Astrocyte of the cerebellum (primary cell): Measurements from ENCODE around the gene PPP2R5C.

ENCODE experiments used
- DNase-seq: peaks from one replicate; pipeline ENCODE4 v3.0.0-alpha.2; 2011; ENCODE audit warnings: low read depth
- H3K4me3 ChIP-seq: 2 replicates; pipeline ENCODE4 v1.5.1; 2011; ENCODE audit warnings: mild to moderate bottlenecking, low read depth, low read length, moderate library complexity
- in situ Hi-C: cut with HindIII; loops from 2 replicates; pipeline ENCODE4 v1.10.0; 2017; ENCODE audit warnings: low sequenced_read_pairs
- TF ChIP-seq, protein P1 (sequence below): IDR thresholded peaks from 2 replicates; pipeline ENCODE4 v1.5.1; 2012; ENCODE audit warnings: low read length, low read depth, moderate library complexity, mild to moderate bottlenecking; ENCODE audit errors: missing control alignments

The PPP2R5C gene

DNA sequence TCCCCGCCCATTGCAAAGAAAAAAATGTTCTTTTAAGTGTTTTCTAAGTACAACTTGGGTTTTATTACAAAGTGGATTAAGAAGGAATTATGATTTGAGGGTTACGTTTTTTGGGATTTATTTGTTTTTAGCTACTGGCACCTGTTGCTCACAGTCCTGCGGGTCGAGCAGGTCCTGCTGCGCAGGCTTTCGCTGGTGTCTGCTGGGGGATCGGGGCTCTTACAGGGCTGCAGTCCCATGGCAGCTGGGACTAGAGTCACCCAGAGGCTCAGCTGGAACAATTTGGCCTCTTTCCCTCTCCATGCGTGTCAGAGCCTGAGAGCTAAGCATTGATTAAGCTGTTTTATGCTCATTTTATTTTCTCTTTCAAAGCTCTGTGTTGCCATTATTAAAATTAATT lies 147.3 kb downstream of the PPP2R5C start:
- in situ Hi-C loops = no loop called here
- TF ChIP-seq, protein P1, sequence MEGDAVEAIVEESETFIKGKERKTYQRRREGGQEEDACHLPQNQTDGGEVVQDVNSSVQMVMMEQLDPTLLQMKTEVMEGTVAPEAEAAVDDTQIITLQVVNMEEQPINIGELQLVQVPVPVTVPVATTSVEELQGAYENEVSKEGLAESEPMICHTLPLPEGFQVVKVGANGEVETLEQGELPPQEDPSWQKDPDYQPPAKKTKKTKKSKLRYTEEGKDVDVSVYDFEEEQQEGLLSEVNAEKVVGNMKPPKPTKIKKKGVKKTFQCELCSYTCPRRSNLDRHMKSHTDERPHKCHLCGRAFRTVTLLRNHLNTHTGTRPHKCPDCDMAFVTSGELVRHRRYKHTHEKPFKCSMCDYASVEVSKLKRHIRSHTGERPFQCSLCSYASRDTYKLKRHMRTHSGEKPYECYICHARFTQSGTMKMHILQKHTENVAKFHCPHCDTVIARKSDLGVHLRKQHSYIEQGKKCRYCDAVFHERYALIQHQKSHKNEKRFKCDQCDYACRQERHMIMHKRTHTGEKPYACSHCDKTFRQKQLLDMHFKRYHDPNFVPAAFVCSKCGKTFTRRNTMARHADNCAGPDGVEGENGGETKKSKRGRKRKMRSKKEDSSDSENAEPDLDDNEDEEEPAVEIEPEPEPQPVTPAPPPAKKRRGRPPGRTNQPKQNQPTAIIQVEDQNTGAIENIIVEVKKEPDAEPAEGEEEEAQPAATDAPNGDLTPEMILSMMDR = no peak

DNA sequence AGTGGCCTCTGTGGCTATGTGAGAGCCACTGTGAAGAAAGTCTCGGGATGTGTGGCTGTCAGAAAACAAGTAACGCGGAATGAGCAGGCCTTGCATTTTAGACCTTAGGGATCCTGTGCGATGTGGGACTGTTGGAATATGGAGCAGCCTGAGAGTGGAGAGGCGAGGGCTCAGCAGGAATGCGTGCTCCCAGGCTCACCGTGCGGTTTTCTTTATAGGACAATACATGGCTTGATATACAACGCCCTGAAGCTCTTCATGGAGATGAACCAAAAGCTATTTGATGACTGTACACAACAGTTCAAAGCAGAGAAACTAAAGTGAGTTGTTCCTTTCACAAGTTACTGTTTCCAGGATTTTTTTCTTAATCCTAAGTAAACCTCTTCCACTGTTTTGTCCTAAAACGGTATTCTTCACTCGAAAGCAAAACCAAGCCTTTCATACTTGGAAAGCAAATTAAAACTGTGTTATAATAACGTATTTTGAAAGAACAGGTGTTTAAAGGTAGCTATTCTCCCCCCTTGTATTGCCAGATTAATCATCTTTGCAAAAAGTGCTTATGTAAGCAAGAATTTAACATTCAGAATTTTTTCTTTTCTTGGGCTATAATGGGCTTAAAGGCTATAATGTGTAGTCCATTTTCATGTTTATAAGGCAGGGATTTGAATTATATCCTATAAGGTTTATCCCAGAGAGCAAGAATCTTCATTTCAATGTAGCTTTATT lies 148.0 kb downstream of the PPP2R5C start:
- in situ Hi-C loops = loop anchor here (5.0 kb wide), 1 partner anchor 62 kb away; no protein-coding TSS in a partner anchor
- DNase-seq = no peak
- no peak overlapping the region for H3K4me3 ChIP-seq
- TF ChIP-seq, protein P1 = no peak

More for the DNA sequence above, 147.3 kb downstream of the PPP2R5C start:
- no peak overlapping the region for H3K4me3 ChIP-seq
- no peak for DNase-seq

DNA sequence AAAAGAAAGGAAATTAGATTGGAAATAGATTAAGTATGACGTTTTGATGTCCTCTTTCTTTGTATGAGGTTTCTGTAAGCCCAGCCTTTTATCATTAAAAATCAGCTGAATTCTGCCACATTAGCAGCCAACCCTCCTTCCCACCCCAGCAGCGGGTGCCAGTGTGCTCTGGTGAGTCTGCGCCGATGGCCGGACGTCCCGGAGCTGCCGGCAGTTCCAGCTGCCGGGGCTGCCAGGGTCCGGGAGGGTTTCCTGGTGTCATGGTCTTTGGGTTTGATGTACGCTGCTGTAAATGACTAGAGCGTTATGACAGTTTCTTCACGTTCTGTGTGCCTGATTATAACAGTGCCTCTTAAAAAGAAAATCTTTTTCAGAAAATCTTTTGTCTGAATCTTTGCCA lies 151.3 kb downstream of the PPP2R5C start:
- DNase-seq = no peak
- in situ Hi-C loops = loop anchor here (5.0 kb wide), 1 partner anchor 66 kb away; no protein-coding TSS in a partner anchor
- H3K4me3 ChIP-seq = no peak overlapping the region
- TF ChIP-seq, protein P1 = no peak

DNA sequence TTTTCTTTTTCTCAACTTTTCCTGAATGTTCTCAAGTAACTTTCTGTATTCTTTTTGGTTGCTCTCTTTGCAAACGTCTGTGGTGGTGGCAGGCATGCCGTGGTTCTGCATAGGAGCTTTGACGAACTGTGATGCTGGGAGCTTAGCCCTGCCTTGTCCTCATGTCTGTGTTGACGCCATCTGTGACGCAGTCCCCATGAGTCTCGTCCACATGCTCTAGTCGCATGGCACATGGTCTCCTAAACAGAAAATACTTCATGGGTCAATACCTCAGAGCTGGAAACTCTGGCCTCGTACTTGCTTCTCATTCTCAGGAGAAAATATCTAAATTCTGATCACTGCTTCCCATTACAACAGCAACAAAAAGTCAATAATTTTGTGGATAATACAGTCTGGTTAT lies 152.6 kb downstream of the PPP2R5C start:
- H3K4me3 ChIP-seq = no peak overlapping the region
- TF ChIP-seq, protein P1 = no peak
- in situ Hi-C loops = loop anchor here (5.0 kb wide), 1 partner anchor 67 kb away; no protein-coding TSS in a partner anchor
- DNase-seq = no peak

DNA sequence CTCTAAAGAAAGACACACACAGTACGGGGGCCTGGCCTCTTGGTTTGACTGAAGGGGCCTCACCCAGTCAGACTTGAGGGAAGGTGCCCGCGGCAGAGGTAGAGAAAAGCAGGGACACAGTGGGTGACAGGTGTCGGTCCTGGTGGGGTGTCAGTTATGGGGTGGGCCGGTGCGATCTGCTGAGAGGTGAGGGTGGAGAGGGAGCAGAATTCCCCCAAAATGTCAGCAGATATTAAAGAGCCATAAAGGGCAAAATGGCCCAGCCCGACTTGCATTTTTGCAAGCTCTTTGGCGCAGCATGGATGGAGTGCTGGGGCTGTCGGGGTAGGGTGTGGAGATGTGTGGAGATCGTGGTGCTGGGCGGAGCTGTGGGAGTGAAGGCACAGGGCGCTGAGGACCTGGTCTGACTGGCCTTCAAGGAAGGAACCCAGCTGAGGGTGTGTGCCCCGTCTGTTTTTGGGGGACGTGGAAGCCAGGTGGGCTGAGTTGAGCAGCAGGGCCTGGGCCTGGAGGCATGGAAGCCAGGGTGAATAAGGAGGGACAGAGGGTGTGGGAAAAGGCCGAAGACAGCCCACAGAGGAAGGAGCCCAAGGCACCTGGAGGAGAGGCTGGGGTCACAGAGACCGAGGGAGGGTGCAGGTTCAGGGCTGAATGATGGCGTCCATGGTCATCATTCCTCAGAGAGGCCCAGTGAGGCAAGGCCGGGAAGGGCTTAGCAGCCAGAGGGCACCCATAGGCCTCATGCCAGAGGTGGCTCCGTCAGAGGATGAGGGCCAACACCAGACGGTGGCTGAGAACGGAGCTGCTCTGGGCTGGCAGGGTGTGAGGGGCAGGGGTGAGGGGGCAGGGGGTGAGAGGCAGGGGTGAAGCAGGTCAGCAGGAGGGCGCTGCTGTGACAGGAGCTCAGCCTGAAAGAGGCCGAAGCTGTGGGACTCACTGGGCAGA lies 154.6 kb downstream of the PPP2R5C start:
- in situ Hi-C loops = no loop called here
- H3K4me3 ChIP-seq = no peak overlapping the region
- TF ChIP-seq, protein P1 = no peak
- no peak for DNase-seq

DNA sequence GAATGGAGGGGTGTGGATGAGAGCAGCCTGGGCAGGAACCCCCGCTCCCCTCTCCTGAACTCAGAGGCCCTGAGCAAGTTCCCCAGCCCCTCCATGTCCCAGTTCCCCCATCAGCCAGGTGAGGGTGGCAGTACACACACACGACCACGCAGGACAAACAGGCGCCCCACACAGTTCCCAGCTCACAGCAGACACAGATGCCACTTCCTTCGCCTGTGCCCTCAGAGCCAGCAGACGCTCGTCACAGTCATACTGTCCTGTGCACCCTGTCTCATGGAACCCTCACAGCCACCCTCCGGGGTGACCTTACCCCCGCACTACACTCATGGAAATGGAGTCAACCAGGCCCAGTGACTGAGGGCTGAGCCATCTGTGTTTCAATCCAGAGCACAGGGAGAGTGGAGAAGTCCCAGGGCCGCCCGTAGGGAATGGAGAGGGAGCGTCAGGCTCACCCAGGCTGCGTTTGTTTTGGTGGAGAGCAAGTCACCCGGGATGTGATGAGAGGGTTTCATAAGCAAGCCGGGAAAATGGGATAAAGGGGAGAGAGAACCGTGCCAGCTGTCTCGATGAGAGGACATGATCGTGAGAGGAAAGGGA lies 155.4 kb downstream of the PPP2R5C start:
- no peak for DNase-seq
- TF ChIP-seq, protein P1 = no peak
- H3K4me3 ChIP-seq = no peak overlapping the region
- in situ Hi-C loops = no loop called here
